Inflammatory macrophage (primary cell): Measurements from ENCODE around the gene KLHL12.

Experiments used
- DNase-seq, 2 donors: peaks; one replicate each; pipeline ENCODE4 v3.0.0-alpha.2; 2020 to 2022
- total RNA-seq, 18 experiments: gene quantifications; one replicate each; lab custom pipeline; 2026; ENCODE audit warnings: mixed read lengths in 6 of 18, inconsistent platforms in 2 of 18; lab: John Stamatoyannopoulos, UW

KLHL12 gene
- 23.5 to 81.1 (median 62.8) reads per million in 18 experiments for total RNA-seq

DNA sequence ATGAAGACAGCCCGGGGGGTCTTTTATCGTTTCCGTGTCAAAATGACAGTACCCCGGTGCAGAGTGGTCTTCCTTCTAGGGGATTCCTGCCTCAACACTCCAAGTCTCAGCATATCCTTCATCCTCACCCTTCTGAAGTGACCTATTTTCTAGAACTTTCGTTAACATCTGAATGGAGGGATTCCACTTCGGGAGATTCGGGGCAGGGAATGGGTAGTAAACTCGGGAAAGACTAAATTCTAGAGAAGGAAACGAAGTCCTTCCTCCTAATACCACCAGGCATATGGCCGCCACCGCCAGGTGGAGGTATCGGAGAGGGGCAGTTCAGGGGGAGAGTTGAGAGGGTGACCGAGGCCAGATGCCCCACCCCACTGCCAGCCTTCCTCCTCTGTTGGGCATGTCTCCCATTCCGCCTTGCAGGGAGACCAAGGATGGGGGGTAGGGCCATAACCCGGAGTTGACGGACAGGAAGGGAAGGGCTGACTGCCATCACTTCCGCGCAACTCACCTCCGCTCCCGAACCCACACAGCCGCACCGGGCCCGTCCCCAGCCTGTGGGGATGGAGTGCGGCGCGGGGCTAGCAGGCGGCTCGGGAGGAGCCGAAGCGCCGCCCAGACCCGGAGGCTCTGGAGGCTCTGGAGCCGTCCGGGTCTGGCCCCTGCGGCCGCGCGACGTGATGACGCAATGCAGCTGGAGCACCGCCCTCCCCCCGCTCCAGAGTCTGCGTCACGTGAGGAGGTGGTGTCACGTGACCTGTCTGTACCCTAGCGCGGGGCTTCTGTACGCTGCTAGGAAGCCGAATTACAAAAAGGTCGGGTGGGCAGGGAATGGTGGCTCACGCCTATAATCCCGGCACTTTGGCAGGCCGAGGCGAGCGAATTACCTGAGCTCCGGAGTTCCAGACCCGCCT lies at the start of gene KLHL12:
KLHL12 (minus strand) TSS at position 654 of the 911 bp plus-strand sequence. CDS start 2,072 bp downstream, outside the sequence.
- peak; percentile 95 to 96 for DNase-seq

GRCh38 chr1:202976633-202977032 lies 49.6 kb upstream of the KLHL12 start:
- peak; percentile 38 to 52 for DNase-seq

DNA sequence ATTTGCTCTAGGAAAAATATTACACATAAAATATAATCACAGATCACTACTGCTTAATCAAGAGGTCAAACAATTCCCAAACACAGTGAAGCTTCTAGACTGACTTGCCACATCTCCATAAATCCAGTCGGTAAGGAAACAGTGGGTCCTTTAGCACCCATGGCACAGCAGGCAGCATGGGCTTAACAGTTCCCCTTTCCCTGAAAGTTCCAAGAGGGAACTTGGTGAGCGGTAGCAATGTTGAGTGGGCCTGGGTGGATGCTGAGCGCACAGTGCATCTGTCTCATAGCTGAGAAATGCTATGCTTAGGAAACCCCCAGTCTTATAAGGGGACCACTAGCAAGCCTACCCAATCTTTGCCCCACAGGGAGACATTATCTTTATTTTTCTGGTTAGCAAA lies 47.8 kb upstream of the KLHL12 start:
- DNase-seq, result peak; percentile 21 to 26

GRCh38 chr1:202972046-202972445 lies 45.0 kb upstream of the KLHL12 start:
- DNase-seq, result no peak

DNA sequence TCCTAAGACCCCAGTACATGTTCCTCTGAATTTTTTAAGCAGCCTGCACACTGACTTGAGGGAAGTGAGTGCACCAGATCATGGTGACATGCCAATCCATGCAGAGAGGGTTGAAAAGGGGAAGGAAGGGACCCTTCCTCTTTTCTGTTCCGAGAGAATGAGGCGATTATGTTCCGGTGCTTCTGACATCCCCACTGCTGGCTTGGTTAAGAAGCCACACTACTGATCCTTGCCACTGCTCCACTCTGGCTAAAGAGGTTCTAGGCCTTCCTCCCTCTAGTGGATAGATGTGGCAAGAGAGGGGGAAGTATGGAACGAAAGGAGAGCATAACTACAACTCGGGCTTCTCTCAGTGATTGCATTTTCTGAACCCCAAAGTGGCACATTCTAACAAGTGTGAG lies 41.9 kb upstream of the KLHL12 start:
- peak; percentile 95 to 98 for DNase-seq

- peak in 1 of 2 donors; percentile 11 for DNase-seq
These were observed 41.3 kb upstream of the KLHL12 start for GRCh38 chr1:202968351-202968750.

DNA sequence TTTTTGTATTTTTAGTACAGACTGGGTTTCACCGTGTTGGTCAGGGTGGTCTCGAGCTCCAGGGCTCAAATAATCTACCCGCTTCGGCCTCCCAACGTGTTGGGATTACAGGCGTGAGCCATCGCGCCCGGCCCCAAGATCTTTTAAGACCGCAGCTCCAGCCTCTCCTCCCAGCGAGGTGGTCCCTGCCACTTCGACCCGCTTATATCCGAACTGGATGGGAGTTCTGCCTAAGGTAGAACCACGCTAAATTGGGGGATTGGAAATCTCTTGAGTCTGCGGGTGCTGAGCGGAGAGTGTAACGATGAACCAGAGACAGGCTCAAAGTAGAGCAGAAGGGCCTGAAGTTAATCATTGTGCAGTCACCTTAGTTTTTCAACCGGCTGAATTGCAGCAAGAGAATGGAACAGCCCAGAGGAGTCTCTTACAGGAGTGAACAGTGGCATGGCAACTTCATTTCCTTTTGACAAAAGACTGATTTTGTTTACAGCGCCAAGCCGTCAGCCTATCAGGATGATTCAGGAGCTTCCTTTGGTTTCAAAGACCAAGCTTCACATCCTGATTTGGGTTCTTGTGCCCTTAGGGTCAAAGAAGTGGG lies 40.7 kb upstream of the KLHL12 start:
- DNase-seq, result peak; percentile 67 to 68

DNA sequence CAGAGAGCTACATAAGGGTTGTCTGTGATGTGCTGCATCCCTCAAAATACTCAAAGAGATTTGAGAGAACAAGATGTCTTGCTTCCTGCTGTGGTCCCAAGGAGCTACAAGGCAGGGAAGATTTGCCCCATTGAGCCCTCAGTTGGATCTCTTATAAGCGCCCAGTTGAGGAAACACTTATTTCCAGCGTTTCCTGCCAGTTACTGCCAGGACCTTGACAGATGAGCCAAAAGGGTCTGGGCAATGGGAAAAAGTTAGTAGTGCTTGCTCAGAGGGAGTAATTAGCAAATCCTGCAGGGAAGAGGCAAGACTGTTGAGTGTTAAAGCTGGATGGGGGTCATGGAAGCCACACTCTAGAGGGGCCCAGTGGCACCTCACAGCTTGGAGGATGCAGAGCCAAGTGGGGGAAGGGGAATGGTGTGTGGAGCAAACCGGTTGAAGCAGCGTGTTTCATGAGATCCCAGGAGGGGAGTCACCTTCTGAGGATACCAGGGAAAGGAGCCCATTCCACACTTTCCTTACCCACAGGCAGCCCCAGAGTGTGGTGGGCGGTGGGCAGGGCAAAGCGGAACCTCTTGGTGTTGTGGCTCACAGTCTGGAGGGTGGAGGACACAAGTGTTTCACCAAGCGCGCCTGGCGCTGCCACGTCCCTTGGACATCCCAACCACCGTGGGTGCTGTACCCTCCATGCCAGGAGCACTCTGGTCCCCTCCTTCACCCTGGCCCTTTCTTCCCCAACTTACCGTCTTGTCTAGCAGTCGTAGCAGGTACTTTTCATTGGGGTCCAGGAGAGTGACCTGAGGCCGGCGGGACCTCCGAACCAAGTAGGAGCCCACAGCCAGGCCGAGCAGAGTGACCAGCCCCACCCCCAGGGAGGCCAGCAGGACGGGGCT lies 39.2 kb upstream of the KLHL12 start:
- DNase-seq, result peak in 1 of 2 donors; percentile 54

- no peak for DNase-seq
These were observed 38.4 kb upstream of the KLHL12 start for GRCh38 chr1:202965422-202965821.

DNA sequence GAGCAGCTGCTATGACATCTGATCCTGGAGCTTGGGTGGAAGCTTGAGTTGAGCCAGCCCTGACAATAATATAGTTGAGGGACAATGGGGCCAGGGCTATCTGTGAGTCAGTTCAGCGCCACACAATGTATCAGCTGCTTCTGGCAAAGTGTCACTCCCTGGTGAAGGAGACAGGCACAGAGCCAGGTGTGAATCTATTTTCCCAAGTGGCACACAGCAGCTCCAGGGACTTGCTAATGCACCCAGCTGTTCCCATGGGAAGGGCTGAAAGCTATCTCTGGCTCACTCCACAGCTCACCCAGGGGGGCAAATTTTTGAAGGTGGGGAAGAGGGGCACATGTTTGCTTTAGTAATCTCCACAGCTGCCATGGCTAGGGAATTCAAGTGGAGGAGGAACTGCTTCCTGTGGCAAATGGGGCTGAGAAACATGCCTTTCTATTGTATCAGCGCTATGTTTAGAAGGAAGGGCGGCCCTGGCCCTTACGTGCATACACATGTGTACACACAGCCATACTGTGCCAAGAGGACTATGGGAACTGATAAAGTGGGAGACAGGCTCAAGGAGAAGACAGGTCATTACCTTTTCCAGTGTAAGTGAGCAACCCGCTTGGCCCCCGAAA lies 37.9 kb upstream of the KLHL12 start:
- no peak for DNase-seq

- DNase-seq, result no peak
These were observed 34.3 kb upstream of the KLHL12 start for GRCh38 chr1:202961220-202961880.

GRCh38 chr1:202959276-202959620 lies 32.2 kb upstream of the KLHL12 start:
- DNase-seq, result no peak

- no peak for DNase-seq
These were observed 31.7 kb upstream of the KLHL12 start for GRCh38 chr1:202958544-202959275.

DNA sequence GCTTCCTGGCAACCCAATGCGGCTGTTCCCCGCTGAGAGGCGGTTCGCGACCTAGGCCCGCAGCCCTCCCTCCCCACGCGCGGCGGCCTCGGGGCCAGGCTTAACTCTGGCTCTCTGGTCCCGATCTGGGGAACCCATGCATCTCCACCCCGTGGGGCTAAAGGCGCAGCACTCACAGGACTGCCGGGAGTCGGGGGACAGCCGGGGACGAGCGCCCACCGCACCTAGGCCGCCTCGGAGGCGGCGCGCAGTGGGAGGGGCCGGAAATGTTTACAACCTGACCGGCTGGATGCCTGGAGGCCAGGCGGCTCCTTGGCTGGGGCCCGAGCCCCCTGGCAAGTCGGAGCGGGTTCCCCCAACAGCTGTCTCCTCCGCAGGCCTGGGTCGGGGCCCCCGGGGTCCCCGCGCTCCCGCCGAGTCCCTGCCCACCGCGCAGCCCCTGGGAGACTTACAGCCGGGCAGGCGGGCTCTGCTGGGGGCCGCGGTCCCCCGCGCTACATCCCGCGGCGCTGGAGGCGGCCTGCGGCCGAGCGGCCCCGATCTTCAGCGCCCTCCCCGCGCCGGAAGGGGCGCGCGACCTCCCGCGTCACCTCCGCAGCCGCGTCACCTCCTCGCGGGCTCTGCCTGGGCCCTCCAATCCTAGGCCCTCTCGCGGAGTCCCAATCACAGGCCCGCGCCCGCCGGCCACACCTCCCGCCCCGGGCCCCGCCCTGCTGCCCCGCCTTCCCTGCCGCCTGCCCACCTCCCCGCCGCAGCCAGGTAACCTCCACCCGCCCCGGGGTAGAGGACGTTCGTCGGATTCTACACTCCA lies 30.9 kb upstream of the KLHL12 start, which contains the start of gene ADIPOR1:
ADIPOR1 (minus strand) TSS at position 580 of the 811 bp plus-strand sequence. CDS start 7,242 bp downstream, outside the sequence.
- DNase-seq, result peak; percentile 86 to 91

- DNase-seq, result no peak
These were observed 29.9 kb upstream of the KLHL12 start for GRCh38 chr1:202956969-202957368.

DNA sequence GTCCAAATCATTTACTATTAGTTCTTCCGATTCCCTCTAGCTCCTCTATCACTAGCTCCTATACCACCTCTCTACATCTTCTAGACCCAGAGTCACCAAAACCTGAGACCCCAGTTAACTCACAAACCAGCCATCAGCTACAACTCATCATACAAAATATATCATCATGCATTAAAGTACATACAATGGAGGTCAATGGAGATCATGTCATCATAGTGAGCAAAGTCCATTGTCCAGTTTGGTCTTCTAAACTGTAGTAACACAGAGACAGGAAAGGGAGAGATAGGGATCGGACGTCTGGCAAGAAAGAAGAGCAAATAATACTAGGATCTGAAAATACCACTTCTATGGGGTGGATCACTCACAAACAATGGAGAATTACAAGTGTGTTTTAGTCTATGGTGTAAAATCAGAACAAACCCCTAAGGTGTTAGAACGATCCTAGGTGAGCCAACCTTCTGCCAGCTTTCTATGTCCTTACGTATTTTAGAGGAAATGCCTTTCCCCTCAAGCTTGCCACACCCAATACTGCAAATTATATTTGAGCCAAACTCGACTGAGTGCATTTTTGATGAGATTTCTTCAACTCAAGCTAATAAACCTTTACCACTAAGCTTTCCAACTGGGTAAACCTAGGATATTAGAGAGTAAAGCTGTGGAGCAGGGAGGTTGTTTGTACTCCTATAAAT lies 27.2 kb upstream of the KLHL12 start:
- DNase-seq, result no peak

DNA sequence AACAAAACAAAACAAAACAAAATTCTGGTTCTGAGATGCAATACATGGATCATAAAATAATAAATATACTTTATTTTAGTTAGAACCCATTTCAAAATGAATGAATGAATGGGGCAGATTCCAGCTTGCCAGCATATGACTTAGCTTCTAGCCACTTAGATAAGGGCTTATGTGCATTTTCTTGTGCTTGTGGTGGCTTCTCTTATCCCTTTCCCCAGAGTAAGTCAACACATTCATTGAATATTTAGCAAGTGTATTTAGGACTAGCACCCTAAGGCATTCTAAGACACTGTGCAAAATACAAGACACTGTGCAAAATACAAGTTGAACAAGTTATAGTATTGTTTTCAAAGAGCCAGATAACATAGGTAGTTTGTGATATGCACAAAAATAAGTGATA lies 26.4 kb upstream of the KLHL12 start:
- DNase-seq, result no peak

DNA sequence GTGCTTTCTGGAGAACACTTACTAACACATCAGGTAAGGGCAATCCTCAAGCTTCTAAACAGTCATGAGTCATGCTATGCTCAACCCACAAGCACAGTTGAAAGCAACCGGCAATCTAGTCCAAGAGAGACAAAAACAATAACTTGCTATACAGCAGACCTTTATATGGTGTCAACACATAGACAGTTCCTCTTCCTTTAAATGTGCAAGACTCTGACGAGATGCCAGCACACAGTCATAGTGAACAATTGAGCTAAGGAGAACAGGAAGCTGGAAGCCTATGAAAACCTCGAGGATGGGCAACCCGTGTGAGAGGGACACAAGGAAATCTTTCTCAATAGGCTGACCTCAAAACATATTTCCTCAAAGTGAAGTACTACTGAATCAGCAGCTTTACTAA lies 25.8 kb upstream of the KLHL12 start:
- DNase-seq, result peak; percentile 99

GRCh38 chr1:202952099-202952498 lies 25.1 kb upstream of the KLHL12 start:
- no peak for DNase-seq
